ENCODE results near the gene HIGD1B.

DNA sequence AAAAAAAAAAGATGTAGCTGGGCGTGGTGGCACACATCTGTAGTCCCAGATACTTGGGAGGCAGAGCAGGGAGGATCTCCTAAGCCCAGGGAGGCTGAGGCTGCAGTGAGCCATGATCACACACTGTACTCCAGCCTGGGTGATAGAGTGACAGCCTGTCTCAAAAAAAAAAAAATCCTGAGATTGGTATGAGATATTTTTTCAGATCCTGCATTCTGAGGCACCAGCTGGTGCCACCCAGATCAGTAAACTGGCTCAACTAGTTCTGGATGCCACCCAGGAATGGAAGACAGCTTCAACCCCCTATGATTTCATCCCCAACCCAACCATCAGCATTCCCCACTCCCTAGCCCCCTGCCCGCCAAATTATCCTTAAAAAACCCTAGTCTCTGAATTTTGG lies 10.5 kb upstream of the HIGD1B start:
- TF ChIP-seq CTCF (IDR thresholded peaks at IDR 0.05) (no peak), EP300 (IDR thresholded peaks at IDR 0.05) (no peak), POLR2A (IDR thresholded peaks at IDR 0.05) (no peak)

Data from suprapubic skin (tissue), 3 donors.